HCT116 (cell line): ENCODE data around the gene COA8.

Source experiments
- ATF3 ChIP-seq: IDR thresholded peaks from 2 replicates; pipeline ENCODE4 v1.6.1; 2012
- CTCF ChIP-seq, 3 experiments: fragments of 200-600 bp in 1 of 3; sonication (generic) in 1 of 3; IDR thresholded peaks in 2 of 3; conservative IDR thresholded peaks in 1 of 3; 2 replicates each; pipeline ENCODE4 v1.5.1; 2012 to 2017; ENCODE audit warnings: low read depth in 2 of 3, low read length in 2 of 3, antibody characterized with exemption in 1 of 3, borderline replicate concordance in 1 of 3, control low read depth in 1 of 3, mild to moderate bottlenecking in 1 of 3, mixed read lengths in 1 of 3, mixed run types in 1 of 3, moderate library complexity in 1 of 3; ENCODE audit not compliant: insufficient read depth in 1 of 3
- EZH2 ChIP-seq: fragments of 200-600 bp; sonication (generic); IDR thresholded peaks from 2 replicates; pipeline ENCODE4 v1.6.1; 2017; ENCODE audit warnings: antibody characterized with exemption, mixed run types
- EZH2phosphoT487 ChIP-seq: fragments of 200-600 bp; IDR thresholded peaks from 2 replicates; pipeline ENCODE4 v1.6.1; 2018; ENCODE audit warnings: antibody characterized with exemption, borderline replicate concordance
- JUND ChIP-seq: IDR thresholded peaks from 2 replicates; pipeline ENCODE4 v1.6.1; 2012
- POLR2A ChIP-seq: IDR thresholded peaks from 2 replicates; pipeline ENCODE4 v1.7.0; 2011; ENCODE audit warnings: borderline replicate concordance; ENCODE audit not compliant: insufficient read depth, insufficient read length; ENCODE audit errors: extremely low read depth
- POLR2AphosphoS5 ChIP-seq: IDR thresholded peaks from 2 replicates; pipeline ENCODE4 v1.6.1; 2011; ENCODE audit warnings: mild to moderate bottlenecking, low read depth, low read length, moderate library complexity
- RAD21 ChIP-seq: IDR thresholded peaks from 2 replicates; pipeline ENCODE4 v1.6.1; 2012; ENCODE audit warnings: low read depth, mild to moderate bottlenecking
- ZBTB33 ChIP-seq: IDR thresholded peaks from 2 replicates; pipeline ENCODE4 v1.6.1; 2011; ENCODE audit warnings: mild to moderate bottlenecking, low read length, moderate library complexity; ENCODE audit not compliant: insufficient replicate concordance; ENCODE audit errors: extremely low read depth
- ZFX ChIP-seq: fragments of 450-650 bp; IDR thresholded peaks from 2 replicates; pipeline ENCODE4 v1.6.1; 2017
- ZNF274 ChIP-seq: fragments of 200-500 bp; sonication (Bioruptor generic); IDR thresholded peaks from 2 replicates; pipeline ENCODE4 v1.6.1; 2014; ENCODE audit warnings: mild to moderate bottlenecking, low read depth, low read length, inconsistent platforms

GRCh38 chr14:103537175-103537990, 25.4 kb upstream of the COA8 start:
- TF ChIP-seq CTCF (IDR thresholded peaks at IDR 0.05 in 2 of 3, conservative IDR thresholded peaks at IDR 0.05 in 1 of 3; ENCODE audit: borderline replicate concordance in 1 of 3, insufficient read depth in 1 of 3, low read depth in 2 of 3, low read length in 2 of 3) (no peak), POLR2AphosphoS5 (no peak), EZH2 (no peak), ATF3 (no peak), RAD21 (no peak), EZH2phosphoT487 (no peak), JUND (no peak), ZFX (no peak), ZBTB33 (no peak), ZNF274 (no peak), POLR2A (no peak)
